KMS-11 (cell line): Measurements from ENCODE around the gene FOXD1.
"Not testable (repeated sequence)": the region's sequence is repeated elsewhere in the genome, so short reads cannot be mapped to it uniquely, and the experiment has no call there.

ENCODE experiments used
- H2AFZ ChIP-seq: fragments of 200-600 bp; sonication (generic); 2 replicates; pipeline ENCODE4 v1.6.1; 2016; ENCODE audit warnings: antibody characterized with exemption, mixed run types, low read depth
- H3K27ac ChIP-seq: fragments of 200-600 bp; sonication (generic); 2 replicates; pipeline ENCODE4 v1.6.1; 2016; ENCODE audit warnings: mild to moderate bottlenecking, mixed run types
- H3K27me3 ChIP-seq: fragments of 200-600 bp; sonication (generic); 2 replicates; pipeline ENCODE4 v1.6.1; 2017; ENCODE audit warnings: mild to moderate bottlenecking, low read depth, mixed run types, moderate library complexity; ENCODE audit not compliant: insufficient read depth
- H3K36me3 ChIP-seq: fragments of 200-600 bp; sonication (generic); 2 replicates; pipeline ENCODE4 v1.6.1; 2017; ENCODE audit warnings: mild to moderate bottlenecking, mixed run types; ENCODE audit not compliant: insufficient read depth
- H3K4me1 ChIP-seq: fragments of 200-600 bp; sonication (generic); 2 replicates; pipeline ENCODE4 v1.6.1; 2016; ENCODE audit warnings: mild to moderate bottlenecking, low read depth, mixed run types; ENCODE audit not compliant: poor library complexity, severe bottlenecking
- H3K4me2 ChIP-seq: fragments of 200-600 bp; sonication (generic); 2 replicates; pipeline ENCODE4 v1.7.0; 2016; ENCODE audit warnings: mild to moderate bottlenecking, mixed run types
- H3K4me3 ChIP-seq: fragments of 200-600 bp; sonication (generic); IDR thresholded peaks from 2 replicates; pipeline ENCODE4 v1.6.1; 2017; ENCODE audit warnings: low read depth, low read length, mixed read lengths; ENCODE audit not compliant: insufficient read depth
- H3K79me2 ChIP-seq: fragments of 200-600 bp; sonication (generic); 2 replicates; pipeline ENCODE4 v1.6.1; 2016; ENCODE audit warnings: low read depth, mixed run types; ENCODE audit not compliant: insufficient read depth
- H3K9ac ChIP-seq: fragments of 200-600 bp; sonication (generic); 2 replicates; pipeline ENCODE4 v1.6.1; 2016; ENCODE audit warnings: mild to moderate bottlenecking, mixed run types
- H4K20me1 ChIP-seq: fragments of 200-600 bp; sonication (generic); 2 replicates; pipeline ENCODE4 v1.6.1; 2016; ENCODE audit warnings: mild to moderate bottlenecking, mixed run types; ENCODE audit not compliant: insufficient read depth
- TF ChIP-seq, protein P1 (sequence below): fragments of 200-600 bp; sonication (generic); conservative IDR thresholded peaks from 2 replicates; pipeline ENCODE4 v1.6.1; 2017; ENCODE audit warnings: low read depth, mild to moderate bottlenecking, antibody characterized with exemption, low read length, moderate library complexity, mixed read lengths

Gene FOXD1

GRCh38 chr5:73415171-73415570 is 33.4 kb downstream of the FOXD1 start:
- TF ChIP-seq, protein P1, sequence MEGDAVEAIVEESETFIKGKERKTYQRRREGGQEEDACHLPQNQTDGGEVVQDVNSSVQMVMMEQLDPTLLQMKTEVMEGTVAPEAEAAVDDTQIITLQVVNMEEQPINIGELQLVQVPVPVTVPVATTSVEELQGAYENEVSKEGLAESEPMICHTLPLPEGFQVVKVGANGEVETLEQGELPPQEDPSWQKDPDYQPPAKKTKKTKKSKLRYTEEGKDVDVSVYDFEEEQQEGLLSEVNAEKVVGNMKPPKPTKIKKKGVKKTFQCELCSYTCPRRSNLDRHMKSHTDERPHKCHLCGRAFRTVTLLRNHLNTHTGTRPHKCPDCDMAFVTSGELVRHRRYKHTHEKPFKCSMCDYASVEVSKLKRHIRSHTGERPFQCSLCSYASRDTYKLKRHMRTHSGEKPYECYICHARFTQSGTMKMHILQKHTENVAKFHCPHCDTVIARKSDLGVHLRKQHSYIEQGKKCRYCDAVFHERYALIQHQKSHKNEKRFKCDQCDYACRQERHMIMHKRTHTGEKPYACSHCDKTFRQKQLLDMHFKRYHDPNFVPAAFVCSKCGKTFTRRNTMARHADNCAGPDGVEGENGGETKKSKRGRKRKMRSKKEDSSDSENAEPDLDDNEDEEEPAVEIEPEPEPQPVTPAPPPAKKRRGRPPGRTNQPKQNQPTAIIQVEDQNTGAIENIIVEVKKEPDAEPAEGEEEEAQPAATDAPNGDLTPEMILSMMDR: no peak
- H3K9ac ChIP-seq: no peak overlapping the region
- H3K4me2 ChIP-seq: no peak overlapping the region
- no peak overlapping the region for H3K4me3 ChIP-seq
- H4K20me1 ChIP-seq: no peaks in the 10 kb centered on the region
- no peak overlapping the region for H2AFZ ChIP-seq
- H3K79me2 ChIP-seq: no peaks in the 10 kb centered on the region
- no peaks in the 10 kb centered on the region for H3K27me3 ChIP-seq
- H3K27ac ChIP-seq: no peak overlapping the region
- no peaks in the 10 kb centered on the region for H3K4me1 ChIP-seq
- no peaks in the 10 kb centered on the region for H3K36me3 ChIP-seq

GRCh38 chr5:73412597-73412988 is 36.0 kb downstream of the FOXD1 start:
- H3K4me1 ChIP-seq: no peaks in the 10 kb centered on the region
- no peaks in the 10 kb centered on the region for H4K20me1 ChIP-seq
- no peaks in the 10 kb centered on the region for H3K36me3 ChIP-seq
- no peak overlapping the region for H3K4me3 ChIP-seq
- no peak overlapping the region for H3K27ac ChIP-seq
- TF ChIP-seq, protein P1: no peak
- no peaks in the 10 kb centered on the region for H3K27me3 ChIP-seq
- H3K4me2 ChIP-seq: no peak overlapping the region
- no peak overlapping the region for H3K9ac ChIP-seq
- no peaks in the 10 kb centered on the region for H3K79me2 ChIP-seq
- no peak overlapping the region for H2AFZ ChIP-seq

- no peaks in the 10 kb centered on the region for H3K36me3 ChIP-seq
- no peak overlapping the region for H3K27ac ChIP-seq
- no peak overlapping the region for H3K9ac ChIP-seq
- H3K4me3 ChIP-seq: no peak overlapping the region
- no peaks in the 10 kb centered on the region for H4K20me1 ChIP-seq
- H3K4me2 ChIP-seq: no peak overlapping the region
- H3K4me1 ChIP-seq: no peaks in the 10 kb centered on the region
- no peaks in the 10 kb centered on the region for H3K79me2 ChIP-seq
- TF ChIP-seq, protein P1: no peak
- H3K27me3 ChIP-seq: no peaks in the 10 kb centered on the region
- no peak overlapping the region for H2AFZ ChIP-seq
These were observed 36.5 kb downstream of the FOXD1 start for GRCh38 chr5:73411936-73412596.

DNA sequence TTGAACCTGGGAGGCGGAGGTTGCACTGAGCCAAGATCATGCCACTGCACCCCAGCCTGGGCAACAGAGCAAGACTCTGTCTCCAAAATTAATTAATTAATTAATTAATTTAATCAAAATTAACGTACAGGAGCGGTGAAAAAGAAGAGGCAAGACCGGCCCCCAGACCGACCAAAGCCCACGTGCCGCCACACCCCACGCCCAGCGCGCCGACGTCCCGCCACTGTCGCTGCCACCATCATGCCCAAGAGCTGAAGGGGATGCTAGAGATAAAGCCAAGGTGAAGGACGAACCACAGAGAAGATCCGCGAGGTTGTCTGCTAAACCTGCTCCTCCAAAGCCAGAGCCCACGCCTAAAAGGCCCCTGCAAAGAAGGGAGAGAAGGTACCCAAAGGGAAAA is 38.6 kb downstream of the FOXD1 start:
- not testable (repeated sequence) for H4K20me1 ChIP-seq, H3K79me2 ChIP-seq, H3K4me3 ChIP-seq, H3K4me2 ChIP-seq, H3K4me1 ChIP-seq, H3K9ac ChIP-seq, H3K36me3 ChIP-seq, H3K27ac ChIP-seq, H2AFZ ChIP-seq, H3K27me3 ChIP-seq

DNA sequence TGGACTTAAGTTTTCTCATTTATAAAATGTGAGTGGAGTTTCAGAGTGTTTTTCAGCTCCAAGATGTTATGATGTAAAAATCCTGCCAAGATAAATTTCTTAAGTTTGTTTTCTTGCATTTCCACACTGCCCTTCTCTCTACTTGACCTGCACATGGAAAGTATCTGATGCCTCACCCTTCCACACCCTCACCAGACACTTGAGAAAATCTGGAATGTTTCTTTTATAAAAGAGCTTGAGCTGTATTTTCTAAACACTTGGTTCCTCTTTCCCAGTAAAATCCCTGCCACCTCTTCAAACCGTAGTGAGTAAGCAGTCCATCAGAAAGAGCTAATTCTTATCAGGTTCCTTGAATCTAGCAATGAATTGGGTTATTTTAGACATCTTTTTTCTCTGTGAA is 42.9 kb downstream of the FOXD1 start:
- Histone ChIP-seq H3K4me3 (no peak overlapping the region), H3K27ac (no peak overlapping the region)

More for the DNA sequence above, 42.9 kb downstream of the FOXD1 start:
- Histone ChIP-seq H3K36me3 (no peaks in the 10 kb centered on the region), H3K27me3 (no peaks in the 10 kb centered on the region), H2AFZ (no peak overlapping the region), H3K79me2 (no peaks in the 10 kb centered on the region), H3K9ac (no peak overlapping the region), H3K4me1 (no peaks in the 10 kb centered on the region), H4K20me1 (no peaks in the 10 kb centered on the region), H3K4me2 (no peak overlapping the region)
- TF ChIP-seq, protein P1: no peak
